Esophagus muscularis mucosa (tissue), 3 donors: ENCODE measurements around the gene AGFG1.
"Not testable (repeated sequence)": the region's sequence is repeated elsewhere in the genome, so short reads cannot be mapped to it uniquely, and the experiment has no call there.

Experiments
- CTCF ChIP-seq, 3 experiments: fragments of 200-600 bp in 2 of 3; fragments of 450-650 bp in 1 of 3; sonication (generic) in 2 of 3; IDR thresholded peaks; one replicate each; pipeline ENCODE4 v1.5.1; 2017 to 2019; ENCODE audit warnings: antibody characterized with exemption in 3 of 3, mild to moderate bottlenecking in 2 of 3, moderate library complexity in 1 of 3
- POLR2A ChIP-seq: fragments of 450-650 bp; IDR thresholded peaks from one replicate; pipeline ENCODE4 v1.6.1; 2017; ENCODE audit warnings: antibody characterized with exemption, moderate library complexity, mild to moderate bottlenecking, low read depth

GRCh38 chr2:227518278-227518865 is 46.4 kb downstream of the AGFG1 start:
- not testable (repeated sequence) for TF ChIP-seq CTCF (IDR thresholded peaks at IDR 0.05); POLR2A
